Mesendoderm (in vitro differentiated cells): ENCODE measurements around the gene JCAD.

Source experiments
- DNase-seq: peaks from one replicate; pipeline ENCODE4 v3.0.0; 2013
- H2AK5ac ChIP-seq: 2 replicates; pipeline ENCODE4 v1.6.1; 2013; ENCODE audit warnings: low read length, inconsistent platforms
- H2BK120ac ChIP-seq: 2 replicates; pipeline ENCODE4 v1.6.1; 2013; ENCODE audit warnings: low read depth, mild to moderate bottlenecking, low read length, moderate library complexity, mixed read lengths
- H2BK15ac ChIP-seq: replicated peaks from 2 replicates; pipeline ENCODE4 v1.6.1; 2013; ENCODE audit warnings: low read depth, mild to moderate bottlenecking, moderate library complexity
- H2BK5ac ChIP-seq: 2 replicates; pipeline ENCODE4 v1.6.1; 2013; ENCODE audit warnings: low read length, inconsistent platforms
- H3K18ac ChIP-seq: 2 replicates; pipeline ENCODE4 v1.6.1; 2013; ENCODE audit warnings: mild to moderate bottlenecking, low read length, mixed read lengths
- H3K23ac ChIP-seq: one replicate; pipeline ENCODE4 v1.6.1; 2013; ENCODE audit warnings: low read length
- H3K27ac ChIP-seq: 2 replicates; pipeline ENCODE4 v1.5.1; 2013; ENCODE audit warnings: low read depth, mild to moderate bottlenecking, inconsistent platforms, low read length, moderate library complexity
- H3K27me3 ChIP-seq: 2 replicates; pipeline ENCODE4 v1.6.1; 2013; ENCODE audit warnings: low read length, control low read depth, mild to moderate bottlenecking, inconsistent platforms; ENCODE audit not compliant: insufficient read depth, poor library complexity
- H3K36me3 ChIP-seq: 2 replicates; pipeline ENCODE4 v1.6.1; 2013; ENCODE audit warnings: low read length, inconsistent platforms; ENCODE audit not compliant: control insufficient read depth, insufficient read depth
- H3K4ac ChIP-seq: one replicate; pipeline ENCODE4 v1.6.1; 2013; ENCODE audit warnings: low read depth, mild to moderate bottlenecking, low read length, moderate library complexity
- H3K4me1 ChIP-seq: 2 replicates; pipeline ENCODE4 v1.6.1; 2013; ENCODE audit warnings: low read depth, low read length, inconsistent platforms; ENCODE audit not compliant: control insufficient read depth
- H3K4me2 ChIP-seq: 2 replicates; pipeline ENCODE4 v1.6.1; 2013; ENCODE audit warnings: low read length
- H3K4me3 ChIP-seq: 2 replicates; pipeline ENCODE4 v1.5.1; 2013; ENCODE audit warnings: mild to moderate bottlenecking, low read length
- H3K56ac ChIP-seq: one replicate; pipeline ENCODE4 v1.6.1; 2013; ENCODE audit warnings: low read length
- H3K79me1 ChIP-seq: 2 replicates; pipeline ENCODE4 v1.6.1; 2013; ENCODE audit warnings: low read length, inconsistent platforms
- H3K79me2 ChIP-seq: 2 replicates; pipeline ENCODE4 v1.6.1; 2013; ENCODE audit warnings: mild to moderate bottlenecking, low read length; ENCODE audit not compliant: control insufficient read depth, insufficient read depth
- H3K9ac ChIP-seq: 2 replicates; pipeline ENCODE4 v1.6.1; 2013; ENCODE audit warnings: low read length, inconsistent platforms
- H4K5ac ChIP-seq: one replicate; pipeline ENCODE4 v1.6.1; 2013; ENCODE audit warnings: low read length
- H4K8ac ChIP-seq: one replicate; pipeline ENCODE4 v1.6.1; 2013; ENCODE audit warnings: low read depth, mild to moderate bottlenecking, control low read depth, low read length, moderate library complexity
- WGBS: extraction: QIAGEN DNeasy Blood & Tissue Kit; methylation state at CpG from one replicate; pipeline ENCODE4 v1.1.7; 2013; ENCODE audit warnings: low lambda C conversion rate, missing lambda C conversion rate; ENCODE audit not compliant: insufficient coverage; ENCODE audit errors: extremely low coverage; 5-methylcytosine and 5-hydroxymethylcytosine counted together

JCAD gene

GRCh38 chr10:29977171-29977570 lies 82.2 kb downstream of the JCAD start:
- Histone ChIP-seq H2BK120ac (no peak overlapping the region), H2BK15ac (no peak overlapping the region), H3K56ac (no peak overlapping the region), H4K8ac (no peak overlapping the region), H3K18ac (no peak overlapping the region), H3K23ac (no peak overlapping the region), H3K9ac (no peak overlapping the region), H3K79me2 (no peaks in the 10 kb centered on the region), H3K27me3 (no peaks in the 10 kb centered on the region), H3K36me3 (no peaks in the 10 kb centered on the region), H3K27ac (no peak overlapping the region), H3K4me2 (no peak overlapping the region), H2AK5ac (no peak overlapping the region), H3K4ac (no peak overlapping the region), H2BK5ac (no peak overlapping the region), H3K79me1 (no peaks in the 10 kb centered on the region), H4K5ac (no peak overlapping the region), H3K4me3 (no peak overlapping the region), H3K4me1 (no peaks in the 10 kb centered on the region)
- WGBS: no CpG with 5 or more reads among the region's 4 CpGs
- DNase-seq: no peak

- Histone ChIP-seq H3K56ac (no peak overlapping the region), H3K4me2 (no peak overlapping the region), H4K8ac (no peak overlapping the region), H3K27me3 (no peaks in the 10 kb centered on the region), H2BK15ac (no peak overlapping the region), H4K5ac (no peak overlapping the region), H3K4ac (no peak overlapping the region), H2AK5ac (no peak overlapping the region), H3K79me1 (no peaks in the 10 kb centered on the region), H3K18ac (no peak overlapping the region), H3K4me1 (no peaks in the 10 kb centered on the region), H3K4me3 (no peak overlapping the region), H3K79me2 (no peaks in the 10 kb centered on the region), H3K36me3 (no peaks in the 10 kb centered on the region), H2BK5ac (no peak overlapping the region), H2BK120ac (no peak overlapping the region), H3K9ac (no peak overlapping the region), H3K23ac (no peak overlapping the region), H3K27ac (no peak overlapping the region)
- DNase-seq: no peak
- WGBS: no CpG with 5 or more reads among the region's 2 CpGs
Observed at GRCh38 chr10:29976134-29976533, 83.3 kb downstream of the JCAD start.

GRCh38 chr10:29974773-29975172 lies 84.6 kb downstream of the JCAD start:
- no peaks in the 10 kb centered on the region for H3K79me2 ChIP-seq
- H3K27me3 ChIP-seq: no peaks in the 10 kb centered on the region
- H3K56ac ChIP-seq: no peak overlapping the region
- no peak overlapping the region for H3K4ac ChIP-seq
- no peak overlapping the region for H2AK5ac ChIP-seq
- H3K4me3 ChIP-seq: no peak overlapping the region
- H3K9ac ChIP-seq: no peak overlapping the region
- H2BK5ac ChIP-seq: no peak overlapping the region
- H3K36me3 ChIP-seq: no peaks in the 10 kb centered on the region
- H4K8ac ChIP-seq: no peak overlapping the region
- no peak for DNase-seq
- no peak overlapping the region for H4K5ac ChIP-seq
- no peak overlapping the region for H3K4me2 ChIP-seq
- no peak overlapping the region for H3K27ac ChIP-seq
- H2BK15ac ChIP-seq: no peak overlapping the region
- H3K18ac ChIP-seq: no peak overlapping the region
- H3K79me1 ChIP-seq: no peaks in the 10 kb centered on the region
- H2BK120ac ChIP-seq: no peak overlapping the region
- no peak overlapping the region for H3K23ac ChIP-seq
- WGBS: no CpG with 5 or more reads among the region's 3 CpGs
- H3K4me1 ChIP-seq: no peaks in the 10 kb centered on the region

- no peaks in the 10 kb centered on the region for H3K27me3 ChIP-seq
- H3K27ac ChIP-seq: no peak overlapping the region
- no peaks in the 10 kb centered on the region for H3K79me1 ChIP-seq
- no peak overlapping the region for H2AK5ac ChIP-seq
- H2BK120ac ChIP-seq: no peak overlapping the region
- H3K4ac ChIP-seq: no peak overlapping the region
- WGBS: no CpG with 5 or more reads among the region's 5 CpGs
- no peak overlapping the region for H3K18ac ChIP-seq
- DNase-seq: no peak
- H3K56ac ChIP-seq: no peak overlapping the region
- H4K8ac ChIP-seq: no peak overlapping the region
- no peak overlapping the region for H3K9ac ChIP-seq
- H4K5ac ChIP-seq: no peak overlapping the region
- no peak overlapping the region for H2BK15ac ChIP-seq
- no peak overlapping the region for H3K23ac ChIP-seq
- H3K36me3 ChIP-seq: no peaks in the 10 kb centered on the region
- H2BK5ac ChIP-seq: no peak overlapping the region
- no peak overlapping the region for H3K4me2 ChIP-seq
- no peaks in the 10 kb centered on the region for H3K4me1 ChIP-seq
- no peak overlapping the region for H3K4me3 ChIP-seq
- H3K79me2 ChIP-seq: no peaks in the 10 kb centered on the region
Observed at GRCh38 chr10:29973921-29974320, 85.5 kb downstream of the JCAD start.

- no CpG with 5 or more reads among the region's 2 CpGs for WGBS
Observed at GRCh38 chr10:29970576-29970975, 88.8 kb downstream of the JCAD start.

GRCh38 chr10:29970012-29970396 lies 89.4 kb downstream of the JCAD start:
- Histone ChIP-seq H2BK120ac (no peak overlapping the region), H3K23ac (no peak overlapping the region), H3K36me3 (no peaks in the 10 kb centered on the region), H4K8ac (no peak overlapping the region), H2AK5ac (no peak overlapping the region), H3K79me2 (no peaks in the 10 kb centered on the region), H3K4me1 (no peaks in the 10 kb centered on the region), H3K27me3 (no peaks in the 10 kb centered on the region), H3K4me3 (no peak overlapping the region), H3K27ac (no peak overlapping the region), H2BK5ac (no peak overlapping the region), H3K56ac (no peak overlapping the region), H2BK15ac (no peak overlapping the region), H3K9ac (no peak overlapping the region), H3K4me2 (no peak overlapping the region), H3K18ac (no peak overlapping the region), H3K4ac (no peak overlapping the region), H4K5ac (no peak overlapping the region), H3K79me1 (no peaks in the 10 kb centered on the region)
- DNase-seq: no peak
- WGBS: no CpG with 5 or more reads among the region's 6 CpGs

More at GRCh38 chr10:29970576-29970975, 88.8 kb downstream of the JCAD start:
- Histone ChIP-seq H3K4me3 (no peak overlapping the region), H4K5ac (no peak overlapping the region), H3K4ac (no peak overlapping the region), H3K4me1 (no peaks in the 10 kb centered on the region), H3K36me3 (no peaks in the 10 kb centered on the region), H3K79me1 (no peaks in the 10 kb centered on the region), H2BK5ac (no peak overlapping the region), H3K56ac (no peak overlapping the region), H3K23ac (no peak overlapping the region), H2AK5ac (no peak overlapping the region), H2BK120ac (no peak overlapping the region), H4K8ac (no peak overlapping the region), H2BK15ac (no peak overlapping the region), H3K27ac (no peak overlapping the region), H3K27me3 (no peaks in the 10 kb centered on the region), H3K4me2 (no peak overlapping the region), H3K18ac (no peak overlapping the region), H3K9ac (no peak overlapping the region), H3K79me2 (no peaks in the 10 kb centered on the region)
- DNase-seq: no peak
